HEK293 (cell line): ENCODE results near the gene RPS5.

ENCODE experiments used
- CTCF ChIA-PET: fragments of 350-600 bp; formaldehyde crosslinking; extraction: SDS; loops from one replicate; lab custom pipeline; 2021; ENCODE audit warnings: antibody characterized with exemption; lab: Yijun Ruan, JAX
- POLR2A ChIA-PET: fragments of 300-600 bp; formaldehyde crosslinking; extraction: SDS; loops from one replicate; lab custom pipeline; 2020; ENCODE audit warnings: antibody characterized with exemption, inconsistent platforms; lab: Yijun Ruan, JAX
- H3K27ac ChIP-seq: fragments of 200-500 bp; sonication (Bioruptor generic); 2 replicates; pipeline ENCODE4 v1.5.1; 2014; ENCODE audit warnings: low read depth, low read length, control low read depth, inconsistent platforms; ENCODE audit errors: extremely low read depth
- H3K36me3 ChIP-seq, 2 experiments: fragments of 200-500 bp in 1 of 2; sonication (Bioruptor generic) in 1 of 2; 1 replicate in 1 of 2; 2 replicates in 1 of 2; pipeline ENCODE4 v1.5.1; 2014 to 2017; ENCODE audit warnings: inconsistent platforms in 2 of 2, low read length in 2 of 2; ENCODE audit not compliant: control insufficient read depth in 2 of 2, insufficient read depth in 1 of 2
- H3K4me1 ChIP-seq: fragments of 200-500 bp; sonication (Bioruptor generic); 2 replicates; pipeline ENCODE4 v1.5.1; 2014; ENCODE audit warnings: mild to moderate bottlenecking, low read length, inconsistent platforms; ENCODE audit not compliant: control insufficient read depth, insufficient read depth
- H3K4me3 ChIP-seq: 2 replicates; pipeline ENCODE4 v1.5.1; 2011; ENCODE audit warnings: low read depth, mild to moderate bottlenecking, control low read depth, low read length, moderate library complexity
- H3K9me3 ChIP-seq: fragments of 200-500 bp; sonication (Bioruptor generic); 2 replicates; pipeline ENCODE4 v1.5.1; 2014; ENCODE audit warnings: low read depth, low read length, inconsistent platforms; ENCODE audit not compliant: control insufficient read depth, insufficient read depth
- GLI2 ChIP-seq: fragments of 450-650 bp; formaldehyde crosslinking; IDR thresholded peaks from 2 replicates; pipeline ENCODE4; 2017; ENCODE audit warnings: missing biosample characterization, missing genetic modification characterization, low read depth, borderline replicate concordance
- HIC1 ChIP-seq: fragments of 450-650 bp; formaldehyde crosslinking; IDR thresholded peaks from 2 replicates; pipeline ENCODE4 v1.5.1; 2016; ENCODE audit warnings: missing biosample characterization, missing genetic modification characterization
- HOXC10 ChIP-seq: sonication (generic); formaldehyde crosslinking; IDR thresholded peaks from 2 replicates; pipeline ENCODE4 v1.8.1; 2023; ENCODE audit warnings: mild to moderate bottlenecking, missing genetic modification reagents
- IKZF3 ChIP-seq: fragments of 450-650 bp; IDR thresholded peaks from 2 replicates; pipeline ENCODE4 v1.5.0; 2018; ENCODE audit warnings: missing biosample characterization, mild to moderate bottlenecking, missing genetic modification characterization, moderate library complexity
- PBX3 ChIP-seq: sonication (generic); formaldehyde crosslinking; IDR thresholded peaks from 2 replicates; pipeline ENCODE4 v1.8.1; 2022; ENCODE audit warnings: mild to moderate bottlenecking, moderate library complexity, missing genetic modification reagents
- PRDM6 ChIP-seq: fragments of 450-650 bp; formaldehyde crosslinking; IDR thresholded peaks from 2 replicates; pipeline ENCODE4 v1.5.1; 2017; ENCODE audit warnings: missing biosample characterization, missing genetic modification characterization
- YY2 ChIP-seq: fragments of 450-650 bp; formaldehyde crosslinking; IDR thresholded peaks from 2 replicates; pipeline ENCODE4 v1.5.1; 2016; ENCODE audit warnings: missing biosample characterization, missing genetic modification characterization
- ZBTB49 ChIP-seq: fragments of 450-650 bp; formaldehyde crosslinking; IDR thresholded peaks from 2 replicates; pipeline ENCODE4 v1.5.1; 2016; ENCODE audit warnings: missing biosample characterization, missing genetic modification characterization, low read depth
- ZBTB7A ChIP-seq: fragments of 450-650 bp; formaldehyde crosslinking; IDR thresholded peaks from 2 replicates; pipeline ENCODE4 v1.5.1; 2016; ENCODE audit warnings: low read depth, missing biosample characterization, missing genetic modification characterization
- ZEB2 ChIP-seq: fragments of 450-650 bp; formaldehyde crosslinking; IDR thresholded peaks from 2 replicates; pipeline ENCODE4 v1.5.1; 2016; ENCODE audit warnings: missing biosample characterization, missing genetic modification characterization
- ZNF112 ChIP-seq: fragments of 450-650 bp; formaldehyde crosslinking; IDR thresholded peaks from 2 replicates; pipeline ENCODE4 v1.5.0; 2017; ENCODE audit warnings: missing biosample characterization, missing genetic modification characterization
- ZNF138 ChIP-seq: fragments of 450-650 bp; formaldehyde crosslinking; IDR thresholded peaks from 2 replicates; pipeline ENCODE4 v1.5.1; 2016; ENCODE audit warnings: missing biosample characterization, missing genetic modification characterization, borderline replicate concordance
- ZNF211 ChIP-seq: fragments of 450-650 bp; formaldehyde crosslinking; IDR thresholded peaks from 2 replicates; pipeline ENCODE4 v1.5.1; 2016; ENCODE audit warnings: low read depth, missing biosample characterization, missing genetic modification characterization
- ZNF221 ChIP-seq: fragments of 450-650 bp; formaldehyde crosslinking; IDR thresholded peaks from 2 replicates; pipeline ENCODE4 v1.5.1; 2017; ENCODE audit warnings: missing biosample characterization, missing genetic modification characterization, borderline replicate concordance
- ZNF26 ChIP-seq: fragments of 450-650 bp; formaldehyde crosslinking; IDR thresholded peaks from 2 replicates; pipeline ENCODE4 v1.5.1; 2016; ENCODE audit warnings: missing biosample characterization, missing genetic modification characterization
- ZNF311 ChIP-seq: fragments of 450-650 bp; formaldehyde crosslinking; IDR thresholded peaks from 2 replicates; pipeline ENCODE4 v1.5.1; 2017; ENCODE audit warnings: missing biosample characterization, missing genetic modification characterization, borderline replicate concordance
- ZNF366 ChIP-seq: fragments of 450-650 bp; formaldehyde crosslinking; conservative IDR thresholded peaks from 2 replicates; pipeline ENCODE4 v1.5.1; 2016; ENCODE audit warnings: missing biosample characterization, missing genetic modification characterization
- ZNF37A ChIP-seq: fragments of 450-650 bp; IDR thresholded peaks from 2 replicates; pipeline ENCODE4 v1.5.1; 2018; ENCODE audit warnings: missing biosample characterization, missing genetic modification characterization
- ZNF394 ChIP-seq: fragments of 450-650 bp; formaldehyde crosslinking; IDR thresholded peaks from 2 replicates; pipeline ENCODE4 v1.5.1; 2016; ENCODE audit warnings: missing biosample characterization, missing genetic modification characterization, mild to moderate bottlenecking, moderate library complexity, borderline replicate concordance
- ZNF433 ChIP-seq: fragments of 450-650 bp; formaldehyde crosslinking; IDR thresholded peaks from 2 replicates; pipeline ENCODE4 v1.5.1; 2016; ENCODE audit warnings: missing biosample characterization, missing genetic modification characterization, low read depth
- ZNF670 ChIP-seq: fragments of 450-650 bp; formaldehyde crosslinking; IDR thresholded peaks from 2 replicates; pipeline ENCODE4 v1.5.1; 2016; ENCODE audit warnings: missing biosample characterization, missing genetic modification characterization, low read depth
- ZSCAN16 ChIP-seq: fragments of 450-650 bp; formaldehyde crosslinking; IDR thresholded peaks from 2 replicates; pipeline ENCODE4 v1.5.1; 2016; ENCODE audit warnings: missing biosample characterization, missing genetic modification characterization

Gene RPS5

GRCh38 chr19:58355908-58356765 lies 30.9 kb upstream of the RPS5 start:
- Histone ChIP-seq H3K36me3 (no peaks in the 10 kb centered on the region; a peak in 1 of 3 replicates), H3K4me1 (no peaks in the 10 kb centered on the region), H3K4me3 (no peak overlapping the region), H3K9me3 (no peaks in the 10 kb centered on the region), H3K27ac (no peak overlapping the region)
- 0 out of 2 replicates have a peak, but pooled peaks have one; percentile 27 for TF ChIP-seq PBX3 (CRISPR knock-in tag)
- no peak for TF ChIP-seq HOXC10 (CRISPR knock-in tag)
- ChIA-PET POLR2A (interaction anchor here (1.0 kb wide), 1 partner anchor 105 kb away, joined by 3 read pairs; no protein-coding TSS in a partner anchor), CTCF (no interaction called here)

GRCh38 chr19:58356766-58357480 lies 30.1 kb upstream of the RPS5 start:
- Histone ChIP-seq H3K27ac (no peak overlapping the region), H3K9me3 (no peaks in the 10 kb centered on the region), H3K4me1 (no peaks in the 10 kb centered on the region), H3K36me3 (no peaks in the 10 kb centered on the region; a peak in 1 of 3 replicates), H3K4me3 (no peak overlapping the region)
- ChIA-PET CTCF (no interaction called here), POLR2A (no interaction called here)
- TF ChIP-seq ZNF37A (tag by site-specific recombination): no peak
- no peak for TF ChIP-seq GLI2 (tag by site-specific recombination)
- TF ChIP-seq YY2 (tag by site-specific recombination): no peak
- no peak for TF ChIP-seq ZNF221 (tag by site-specific recombination)
- no peak for TF ChIP-seq ZNF26 (tag by site-specific recombination)
- no peak for TF ChIP-seq ZSCAN16 (tag by site-specific recombination)
- no peak for TF ChIP-seq ZNF366 (tag by site-specific recombination)
- TF ChIP-seq ZBTB49 (tag by site-specific recombination): no peak
- no peak for TF ChIP-seq ZNF311 (tag by site-specific recombination)
- TF ChIP-seq ZNF112: no peak
- no peak for TF ChIP-seq IKZF3
- TF ChIP-seq ZNF394: no peak
- no peak for TF ChIP-seq ZNF138
- TF ChIP-seq PRDM6 (tag by site-specific recombination): no peak
- no peak for TF ChIP-seq ZNF433
- no peak for TF ChIP-seq ZNF670 (tag by site-specific recombination)
- TF ChIP-seq ZNF211: no peak
- no peak for TF ChIP-seq ZEB2 (tag by site-specific recombination)
- no peak for TF ChIP-seq ZBTB7A (tag by site-specific recombination)
- TF ChIP-seq HIC1 (tag by site-specific recombination): no peak
